Caco-2 (cell line): ENCODE data around the gene GJA1. TPM values are rescaled to one million over a fixed set of nuclear protein-coding genes. Genes with fewer than 3 reads are reported as not detected.
A peak's percentile ranks its signal among the peaks of the same experiment; 100 is the strongest.
"Not testable (repeated sequence)": the region's sequence is repeated elsewhere in the genome, so short reads cannot be mapped to it uniquely, and the experiment has no call there.

Experiments used
- BruUV-seq: library from RNA; stranded (reverse); fragments of 400-500 nt; replicated peaks from 2 replicates; lab custom pipeline; 2021; lab: Mats Ljungman, UMichigan
- CTCF ChIA-PET: fragments of 300-600 bp; sonication (Branson Sonifier 250); formaldehyde crosslinking; loops from one replicate; lab custom pipeline; 2022; ENCODE audit warnings: antibody characterized with exemption; lab: Charles Lee
- POLR2A ChIA-PET: fragments of 300-600 bp; sonication (Branson Sonifier 250); formaldehyde crosslinking; loops from one replicate; lab custom pipeline; 2022; ENCODE audit warnings: antibody characterized with exemption; lab: Charles Lee
- DNase-seq, 2 experiments: peaks; one replicate each; pipeline versions ENCODE4 v3.0.0 to v3.0.0-alpha.2; 2020 to 2022
- H3K27me3 ChIP-seq: replicated peaks from 2 replicates; pipeline ENCODE4 v1.6.0; 2011; ENCODE audit warnings: low read length; ENCODE audit not compliant: control insufficient read depth, insufficient read depth
- H3K36me3 ChIP-seq: 2 replicates; pipeline ENCODE4 v1.5.1; 2011; ENCODE audit warnings: low read length; ENCODE audit not compliant: control insufficient read depth, insufficient read depth
- H3K4me1 ChIP-seq: fragments of 250-450 bp; sonication (Bioruptor Pico); 2 replicates; pipeline ENCODE4 v1.5.1; 2020; ENCODE audit warnings: mild to moderate bottlenecking
- H3K4me3 ChIP-seq: 2 replicates; pipeline ENCODE4 v1.5.1; 2011; ENCODE audit warnings: low read depth, mild to moderate bottlenecking, control low read depth, low read length
- H3K9me3 ChIP-seq: fragments of 250-450 bp; sonication (Bioruptor Pico); 2 replicates; pipeline ENCODE4 v1.5.1; 2020; ENCODE audit warnings: mild to moderate bottlenecking, moderate library complexity
- H3K27ac Mint-ChIP-seq: one replicate; pipeline ENCODE4 v1.8.0; 2022; ENCODE audit warnings: mixed read lengths; ENCODE audit not compliant: unreplicated experiment
- H3K27me3 Mint-ChIP-seq: one replicate; pipeline ENCODE4 v1.8.0; 2022; ENCODE audit warnings: mixed read lengths; ENCODE audit not compliant: insufficient read depth, unreplicated experiment
- H3K36me3 Mint-ChIP-seq: one replicate; pipeline ENCODE4 v1.8.0; 2022; ENCODE audit warnings: mild to moderate bottlenecking, mixed read lengths; ENCODE audit not compliant: insufficient read depth, unreplicated experiment
- H3K4me1 Mint-ChIP-seq: one replicate; pipeline ENCODE4 v1.8.0; 2022; ENCODE audit warnings: low read depth, mixed read lengths; ENCODE audit not compliant: unreplicated experiment
- H3K4me3 Mint-ChIP-seq: one replicate; pipeline ENCODE4 v1.8.0; 2022; ENCODE audit warnings: mild to moderate bottlenecking, moderate library complexity, mixed read lengths; ENCODE audit not compliant: unreplicated experiment
- H3K9me3 Mint-ChIP-seq: one replicate; pipeline ENCODE4 v1.8.0; 2022; ENCODE audit warnings: mixed read lengths; ENCODE audit not compliant: unreplicated experiment
- CTCF ChIP-seq, 2 experiments: fragments of 200-600 bp in 1 of 2; IDR thresholded peaks; 1 replicate in 1 of 2; 2 replicates in 1 of 2; pipeline versions ENCODE4 v1.5.1 to v1.8.0; 2011 to 2022; ENCODE audit warnings: antibody characterized with exemption in 1 of 2, control low read depth in 1 of 2, inconsistent platforms in 1 of 2, low read depth in 1 of 2, low read length in 1 of 2, mild to moderate bottlenecking in 1 of 2, moderate library complexity in 1 of 2; ENCODE audit not compliant: insufficient read depth in 1 of 2, severe bottlenecking in 1 of 2, unreplicated experiment in 1 of 2
- intact Hi-C: fragments of 100-400 bp; cut with micrococcal nuclease; formaldehyde crosslinking; loops from one replicate; pipeline ENCODE4 v1.10.0; 2022; ENCODE audit not compliant: unreplicated experiment
- total RNA-seq: library from RNA; stranded (reverse); gene quantifications from 2 replicates; pipeline ENCODE4 v1.2.3, GENCODE V29; 2022

Gene GJA1
- total RNA-seq, 1 experiment from 2014 or later: 54.5 TPM

- no peaks in the 10 kb centered on the region for H3K9me3 ChIP-seq
- DNase-seq: no peak
- Mint-ChIP-seq H3K27ac (no peak overlapping the region), H3K4me1 (no peaks in the 10 kb centered on the region), H3K4me3 (no peak overlapping the region), H3K36me3 (peaks cover 23% of the 10 kb centered on the region), H3K9me3 (no peaks in the 10 kb centered on the region), H3K27me3 (no peaks in the 10 kb centered on the region)
- CTCF ChIA-PET: interaction anchor here (0.7 kb wide), 1 partner anchor 740 kb away, joined by 3 read pairs; no protein-coding TSS in a partner anchor
- no TSS peak for BruUV-seq
- no peaks in the 10 kb centered on the region for H3K27me3 ChIP-seq
- TF ChIP-seq CTCF (IDR thresholded peaks at IDR 0.05; ENCODE audit: insufficient read depth in 1 of 2, low read depth in 1 of 2, low read length in 1 of 2, severe bottlenecking in 1 of 2, unreplicated experiment in 1 of 2): no peak
- peaks cover 5% of the 10 kb centered on the region; the same call in 1 of the 2 replicates for H3K4me1 ChIP-seq
- POLR2A ChIA-PET: no interaction called here
- 0 out of 2 replicates have a peak, but pooled peaks cover 2% of the 10 kb centered on the region for H3K36me3 ChIP-seq
- H3K4me3 ChIP-seq: no peak overlapping the region
- intact Hi-C loops: no loop called here
Measured at GRCh38 chr6:121443971-121444541, 8.6 kb downstream of the GJA1 start.

- not testable (repeated sequence) for BruUV-seq
Measured at GRCh38 chr6:121446705-121447104, 11.3 kb downstream of the GJA1 start.

GRCh38 chr6:121447746-121448145 lies 12.3 kb downstream of the GJA1 start:
- H3K27me3 ChIP-seq, H3K4me3 Mint-ChIP-seq, H3K27ac Mint-ChIP-seq, BruUV-seq, H3K4me1 ChIP-seq, H3K4me3 ChIP-seq, POLR2A ChIA-PET, H3K27me3 Mint-ChIP-seq, H3K9me3 ChIP-seq, H3K9me3 Mint-ChIP-seq, H3K4me1 Mint-ChIP-seq, H3K36me3 ChIP-seq, intact Hi-C loops, DNase-seq, CTCF ChIA-PET: not testable (repeated sequence)
- H3K36me3 Mint-ChIP-seq: peaks cover 27% of the 10 kb centered on the region

More at GRCh38 chr6:121446705-121447104, 11.3 kb downstream of the GJA1 start:
- H3K27me3 ChIP-seq, H3K4me1 ChIP-seq, H3K4me3 ChIP-seq, POLR2A ChIA-PET, DNase-seq, intact Hi-C loops, H3K9me3 ChIP-seq, H3K4me3 Mint-ChIP-seq, H3K4me1 Mint-ChIP-seq, H3K9me3 Mint-ChIP-seq, H3K27me3 Mint-ChIP-seq, H3K36me3 ChIP-seq, H3K27ac Mint-ChIP-seq, CTCF ChIA-PET: not testable (repeated sequence)
- H3K36me3 Mint-ChIP-seq: peaks cover 27% of the 10 kb centered on the region

- H3K36me3 ChIP-seq, H3K4me1 ChIP-seq, POLR2A ChIA-PET, H3K4me3 Mint-ChIP-seq, H3K9me3 Mint-ChIP-seq, H3K27ac Mint-ChIP-seq, H3K27me3 Mint-ChIP-seq, DNase-seq, H3K9me3 ChIP-seq, CTCF ChIA-PET, H3K4me1 Mint-ChIP-seq, intact Hi-C loops, H3K4me3 ChIP-seq, H3K27me3 ChIP-seq: not testable (repeated sequence)
- BruUV-seq: TSS peak; percentile 41
- peaks cover 27% of the 10 kb centered on the region for H3K36me3 Mint-ChIP-seq
Measured at GRCh38 chr6:121448528-121448927, 13.1 kb downstream of the GJA1 start.
